ENCODE data around the gene DIS3L2.

Gene DIS3L2

GRCh38 chr2:232204457-232204931, 243.0 kb downstream of the DIS3L2 start:
- DNase-seq, result no peak

- DNase-seq, result no peak
Measured at GRCh38 chr2:232207174-232207573, 245.7 kb downstream of the DIS3L2 start.

- no peak for DNase-seq
Measured at GRCh38 chr2:232210306-232210705, 248.8 kb downstream of the DIS3L2 start.

GRCh38 chr2:232211743-232212686, 250.5 kb downstream of the DIS3L2 start:
- DNase-seq, result no peak

GRCh38 chr2:232213176-232213575, 251.7 kb downstream of the DIS3L2 start:
- DNase-seq, result no peak

- DNase-seq, result no peak
Measured at GRCh38 chr2:232214053-232214452, 252.5 kb downstream of the DIS3L2 start.

- no peak for DNase-seq
Measured at GRCh38 chr2:232216028-232216427, 254.5 kb downstream of the DIS3L2 start.

GRCh38 chr2:232218778-232219495, 257.4 kb downstream of the DIS3L2 start:
- no peak for DNase-seq

- no peak for DNase-seq
Measured at GRCh38 chr2:232219496-232219870, 258.0 kb downstream of the DIS3L2 start.

- DNase-seq, result no peak
Measured at GRCh38 chr2:232219932-232220331, 258.4 kb downstream of the DIS3L2 start.

GRCh38 chr2:232225429-232225828, 263.9 kb downstream of the DIS3L2 start:
- no peak for DNase-seq

- no peak for DNase-seq
Measured at GRCh38 chr2:232225895-232226294, 264.4 kb downstream of the DIS3L2 start.

GRCh38 chr2:232228332-232228731, 266.8 kb downstream of the DIS3L2 start:
- DNase-seq, result no peak

GRCh38 chr2:232228971-232229894, 267.7 kb downstream of the DIS3L2 start:
- no peak for DNase-seq

- DNase-seq, result no peak
Measured at GRCh38 chr2:232229911-232230310, 268.4 kb downstream of the DIS3L2 start.

- peak; percentile 24 to 26 for DNase-seq
Measured at GRCh38 chr2:232230560-232230959, 269.0 kb downstream of the DIS3L2 start.

- DNase-seq, result no peak
Measured at GRCh38 chr2:232231554-232231953, 270.0 kb downstream of the DIS3L2 start.

- no peak for DNase-seq
Measured at GRCh38 chr2:232232915-232233314, 271.4 kb downstream of the DIS3L2 start.

GRCh38 chr2:232234922-232235615, 273.6 kb downstream of the DIS3L2 start:
- no peak for DNase-seq

- DNase-seq, result no peak
Measured at GRCh38 chr2:232235716-232236115, 274.2 kb downstream of the DIS3L2 start.

- DNase-seq, result no peak
Measured at GRCh38 chr2:232236200-232236599, 274.7 kb downstream of the DIS3L2 start.

GRCh38 chr2:232237464-232237863, 276.0 kb downstream of the DIS3L2 start:
- DNase-seq, result no peak

Measured in stimulated activated CD4-positive, alpha-beta T cell treated with anti-CD3 and anti-CD28 coated beads, Interleukin-2, amount 100 ng/mL, for 48 hours (primary cell).